Stimulated activated CD4-positive, alpha-beta T cell treated with anti-CD3 and anti-CD28 coated beads, TNF-alpha, amount 100 ng/mL, for 1 hour (primary cell): ENCODE results near the gene SLC34A3.

Source experiments
- DNase-seq, 3 donors: peaks; one replicate each; pipeline ENCODE4 v3.0.0-alpha.2; 2020; ENCODE audit warnings: low read depth in 3 of 3, low spot score in 1 of 3

The SLC34A3 gene

GRCh38 chr9:137230705-137231371, at the start of gene SLC34A3:
Gene SLC34A3, plus strand, starts transcription at chr9:137230901. Its CDS starts 802 bp downstream, at chr9:137231703.
- no peak for DNase-seq

- DNase-seq, result no peak
Measured at GRCh38 chr9:137181680-137182079, 49.0 kb upstream of the SLC34A3 start.

DNA sequence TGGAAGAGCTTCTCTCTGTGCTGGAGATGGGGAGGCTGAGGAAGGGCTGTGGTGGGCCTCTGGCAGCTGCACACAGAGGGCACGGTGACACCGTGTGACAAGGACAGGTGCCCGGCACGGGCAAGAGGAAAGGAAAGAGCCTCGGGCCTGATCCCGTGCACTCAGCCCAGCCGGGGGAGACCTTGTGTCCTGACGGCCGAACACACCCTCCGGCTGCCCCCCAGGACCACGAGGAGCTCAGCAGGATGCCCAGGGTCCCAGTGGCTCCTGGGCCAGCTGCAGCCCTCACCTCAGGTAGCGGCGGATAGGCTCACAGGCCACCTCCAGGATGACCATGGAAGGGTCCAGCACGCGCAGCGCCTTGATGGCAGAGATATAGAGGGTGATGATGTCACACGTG, 47.9 kb upstream of the SLC34A3 start:
- no peak for DNase-seq

GRCh38 chr9:137183980-137184595, 46.6 kb upstream of the SLC34A3 start:
- DNase-seq, result no peak

GRCh38 chr9:137184881-137185660, 45.6 kb upstream of the SLC34A3 start:
- DNase-seq, result no peak

GRCh38 chr9:137185921-137186320, 44.8 kb upstream of the SLC34A3 start:
- DNase-seq, result no peak

GRCh38 chr9:137186385-137186784, 44.3 kb upstream of the SLC34A3 start:
- DNase-seq, result no peak

DNA sequence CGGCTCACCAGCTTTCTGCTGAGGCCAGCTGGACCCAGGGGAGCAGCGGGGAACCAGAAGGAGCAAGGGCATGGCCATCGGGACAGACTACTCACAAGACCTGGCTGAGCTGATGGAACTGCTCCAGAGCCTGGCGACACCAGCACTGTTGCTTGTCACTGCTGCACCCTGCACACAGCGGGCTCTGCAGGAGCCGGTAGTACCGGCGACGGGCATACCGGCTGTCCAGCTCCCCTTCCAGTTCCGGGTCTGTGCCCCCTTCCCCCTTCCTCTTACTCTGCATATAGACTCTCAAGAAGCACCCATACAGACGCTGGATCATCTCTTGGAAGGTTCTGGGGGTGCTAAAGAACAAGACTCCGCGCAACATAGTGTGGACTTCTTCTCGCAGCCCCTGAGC, 43.3 kb upstream of the SLC34A3 start:
- no peak for DNase-seq

- DNase-seq, result no peak
Measured at GRCh38 chr9:137188086-137188489, 42.6 kb upstream of the SLC34A3 start.

GRCh38 chr9:137188490-137189296, 42.0 kb upstream of the SLC34A3 start, which contains the start of the genes ANAPC2 and SSNA1:
Gene ANAPC2, minus strand, starts transcription at chr9:137188560. Its CDS starts 28 bp downstream, at chr9:137188532.
Gene SSNA1, plus strand, starts transcription at chr9:137188676. Its CDS starts 51 bp downstream, at chr9:137188727.
- peak; percentile 74 to 92 (median 85) for DNase-seq

- no peak for DNase-seq
Measured at GRCh38 chr9:137189297-137190295, 41.1 kb upstream of the SLC34A3 start.

- DNase-seq, result no peak
Measured at GRCh38 chr9:137190315-137190856, 40.3 kb upstream of the SLC34A3 start.

DNA sequence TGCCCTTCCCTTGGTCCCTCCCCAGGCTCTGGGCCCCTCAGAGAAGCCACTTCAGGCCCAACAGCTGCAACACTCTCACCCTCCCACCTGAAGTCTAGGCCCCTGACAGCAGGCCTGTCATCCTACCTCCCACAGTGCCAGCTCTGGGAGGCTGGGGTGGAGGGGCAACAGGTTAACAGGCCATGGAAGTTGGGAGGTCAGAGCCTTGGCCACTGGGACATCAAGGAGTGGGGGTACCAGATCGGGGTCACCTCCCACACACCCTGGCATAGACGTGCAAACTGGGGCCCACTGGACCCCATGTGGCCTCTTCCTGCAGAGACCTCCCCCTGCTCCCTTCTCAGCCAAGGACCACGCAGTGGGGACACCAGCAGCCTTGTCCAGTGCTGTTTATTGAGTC, 39.5 kb upstream of the SLC34A3 start:
- no peak for DNase-seq

GRCh38 chr9:137191691-137192447, 38.8 kb upstream of the SLC34A3 start:
- no peak for DNase-seq

- no peak for DNase-seq
Measured at GRCh38 chr9:137192448-137192780, 38.3 kb upstream of the SLC34A3 start.

GRCh38 chr9:137192859-137193258, 37.8 kb upstream of the SLC34A3 start:
- no peak for DNase-seq

- no peak for DNase-seq
Measured at GRCh38 chr9:137193771-137194170, 36.9 kb upstream of the SLC34A3 start.

DNA sequence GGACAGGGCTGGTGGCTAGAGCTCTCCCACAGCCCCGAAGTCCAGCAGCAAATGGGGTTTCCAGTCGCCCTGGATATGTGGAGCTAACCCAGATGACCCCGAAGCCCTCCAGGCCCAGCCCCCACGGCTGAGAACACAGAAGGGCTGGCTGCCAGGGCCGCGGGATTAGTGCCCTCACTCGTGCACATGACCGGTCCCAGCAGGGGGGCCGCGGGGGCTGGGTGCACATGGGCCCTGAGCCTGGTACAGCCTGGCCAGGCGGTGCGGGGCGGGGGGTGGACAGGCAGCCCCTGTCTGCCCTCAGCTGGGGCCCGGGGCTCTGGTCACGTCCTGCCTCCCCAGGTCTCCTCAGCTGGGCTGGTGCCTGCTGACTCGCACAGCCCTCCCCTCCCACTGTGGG, 36.3 kb upstream of the SLC34A3 start:
- DNase-seq, result no peak

DNA sequence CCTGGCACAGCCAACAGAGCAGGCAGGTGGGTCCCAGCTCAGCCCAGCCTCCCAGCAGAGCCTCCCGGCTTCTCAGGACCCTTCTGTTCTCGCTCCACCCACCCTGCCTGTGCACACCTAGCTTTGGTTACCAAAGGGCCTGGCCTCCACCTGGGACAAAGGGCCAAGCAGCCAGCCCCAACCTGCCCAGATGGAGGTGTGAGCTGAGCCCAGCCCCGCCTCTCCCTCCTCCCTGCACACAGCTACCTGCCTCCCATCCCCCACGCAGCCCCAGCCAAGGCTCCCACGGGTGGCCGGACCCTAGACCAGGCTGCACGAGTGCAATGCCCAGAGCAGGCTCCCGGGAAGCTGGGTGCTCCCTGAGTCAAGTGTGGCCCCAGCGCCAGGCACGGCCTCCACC, 35.8 kb upstream of the SLC34A3 start:
- DNase-seq, result no peak
